HL-60 (cell line): ENCODE measurements around the gene STXBP1.

Source experiments
- GABPA ChIP-seq: IDR thresholded peaks from 2 replicates; pipeline ENCODE4 v1.6.1; 2012; ENCODE audit warnings: low read depth
- POLR2AphosphoS5 ChIP-seq: IDR thresholded peaks from 2 replicates; pipeline ENCODE4 v1.6.1; 2012; ENCODE audit warnings: low read depth
- TF ChIP-seq, protein P1 (sequence below): IDR thresholded peaks from one replicate; pipeline ENCODE4 v1.5.1; 2011; ENCODE audit warnings: low read length, control low read depth, inconsistent platforms; ENCODE audit not compliant: insufficient read depth
- TF ChIP-seq, protein P2 (sequence below): IDR thresholded peaks from 2 replicates; pipeline ENCODE4 v1.6.1; 2012; ENCODE audit warnings: low read depth; ENCODE audit not compliant: insufficient replicate concordance

DNA sequence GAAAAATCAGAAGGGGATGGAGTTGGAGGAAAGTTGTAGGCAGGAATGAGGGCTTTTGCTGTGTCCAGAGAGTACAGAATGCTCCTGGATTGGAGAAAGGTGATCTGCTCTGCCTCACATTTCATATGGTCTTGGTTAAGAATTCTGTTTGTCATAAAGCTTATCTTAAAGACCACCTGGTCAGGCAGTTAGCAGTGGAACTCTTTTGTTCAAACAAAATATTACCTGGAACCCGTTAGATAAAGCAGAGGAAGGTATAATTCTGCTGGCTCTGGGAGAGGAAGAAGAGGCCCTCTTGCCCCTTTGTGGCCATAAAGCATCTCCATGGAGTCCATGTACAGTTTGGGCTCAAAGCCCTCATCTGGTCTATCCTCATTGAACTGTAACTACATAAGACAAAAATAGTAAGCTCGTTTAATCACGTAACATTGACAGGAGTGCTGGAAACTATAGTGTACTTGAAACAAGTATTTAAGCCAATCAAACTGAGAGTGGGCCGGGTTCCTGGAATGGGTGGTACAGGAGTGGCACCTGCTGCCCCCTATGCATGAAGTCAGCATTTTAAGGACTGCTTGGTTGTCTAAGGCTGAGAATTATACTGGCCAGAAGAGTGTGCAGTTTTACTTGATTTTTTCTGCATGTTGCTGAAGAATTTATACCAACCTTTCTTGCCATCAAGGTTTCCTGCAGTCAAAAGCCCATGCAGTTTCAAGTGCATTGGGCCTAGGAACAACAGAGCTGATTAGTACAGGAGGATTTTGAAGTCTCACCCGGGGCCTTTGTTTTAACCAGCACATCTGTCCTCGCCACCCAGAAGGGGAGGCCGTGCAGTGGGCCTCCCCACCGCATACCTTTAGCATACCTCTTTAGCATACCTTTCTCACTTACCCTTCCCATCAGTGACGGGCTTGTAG is 39.9 kb downstream of the STXBP1 start:
- TF ChIP-seq, protein P1, sequence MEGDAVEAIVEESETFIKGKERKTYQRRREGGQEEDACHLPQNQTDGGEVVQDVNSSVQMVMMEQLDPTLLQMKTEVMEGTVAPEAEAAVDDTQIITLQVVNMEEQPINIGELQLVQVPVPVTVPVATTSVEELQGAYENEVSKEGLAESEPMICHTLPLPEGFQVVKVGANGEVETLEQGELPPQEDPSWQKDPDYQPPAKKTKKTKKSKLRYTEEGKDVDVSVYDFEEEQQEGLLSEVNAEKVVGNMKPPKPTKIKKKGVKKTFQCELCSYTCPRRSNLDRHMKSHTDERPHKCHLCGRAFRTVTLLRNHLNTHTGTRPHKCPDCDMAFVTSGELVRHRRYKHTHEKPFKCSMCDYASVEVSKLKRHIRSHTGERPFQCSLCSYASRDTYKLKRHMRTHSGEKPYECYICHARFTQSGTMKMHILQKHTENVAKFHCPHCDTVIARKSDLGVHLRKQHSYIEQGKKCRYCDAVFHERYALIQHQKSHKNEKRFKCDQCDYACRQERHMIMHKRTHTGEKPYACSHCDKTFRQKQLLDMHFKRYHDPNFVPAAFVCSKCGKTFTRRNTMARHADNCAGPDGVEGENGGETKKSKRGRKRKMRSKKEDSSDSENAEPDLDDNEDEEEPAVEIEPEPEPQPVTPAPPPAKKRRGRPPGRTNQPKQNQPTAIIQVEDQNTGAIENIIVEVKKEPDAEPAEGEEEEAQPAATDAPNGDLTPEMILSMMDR = no peak
- TF ChIP-seq POLR2AphosphoS5 = no peak
- TF ChIP-seq, protein P2, sequence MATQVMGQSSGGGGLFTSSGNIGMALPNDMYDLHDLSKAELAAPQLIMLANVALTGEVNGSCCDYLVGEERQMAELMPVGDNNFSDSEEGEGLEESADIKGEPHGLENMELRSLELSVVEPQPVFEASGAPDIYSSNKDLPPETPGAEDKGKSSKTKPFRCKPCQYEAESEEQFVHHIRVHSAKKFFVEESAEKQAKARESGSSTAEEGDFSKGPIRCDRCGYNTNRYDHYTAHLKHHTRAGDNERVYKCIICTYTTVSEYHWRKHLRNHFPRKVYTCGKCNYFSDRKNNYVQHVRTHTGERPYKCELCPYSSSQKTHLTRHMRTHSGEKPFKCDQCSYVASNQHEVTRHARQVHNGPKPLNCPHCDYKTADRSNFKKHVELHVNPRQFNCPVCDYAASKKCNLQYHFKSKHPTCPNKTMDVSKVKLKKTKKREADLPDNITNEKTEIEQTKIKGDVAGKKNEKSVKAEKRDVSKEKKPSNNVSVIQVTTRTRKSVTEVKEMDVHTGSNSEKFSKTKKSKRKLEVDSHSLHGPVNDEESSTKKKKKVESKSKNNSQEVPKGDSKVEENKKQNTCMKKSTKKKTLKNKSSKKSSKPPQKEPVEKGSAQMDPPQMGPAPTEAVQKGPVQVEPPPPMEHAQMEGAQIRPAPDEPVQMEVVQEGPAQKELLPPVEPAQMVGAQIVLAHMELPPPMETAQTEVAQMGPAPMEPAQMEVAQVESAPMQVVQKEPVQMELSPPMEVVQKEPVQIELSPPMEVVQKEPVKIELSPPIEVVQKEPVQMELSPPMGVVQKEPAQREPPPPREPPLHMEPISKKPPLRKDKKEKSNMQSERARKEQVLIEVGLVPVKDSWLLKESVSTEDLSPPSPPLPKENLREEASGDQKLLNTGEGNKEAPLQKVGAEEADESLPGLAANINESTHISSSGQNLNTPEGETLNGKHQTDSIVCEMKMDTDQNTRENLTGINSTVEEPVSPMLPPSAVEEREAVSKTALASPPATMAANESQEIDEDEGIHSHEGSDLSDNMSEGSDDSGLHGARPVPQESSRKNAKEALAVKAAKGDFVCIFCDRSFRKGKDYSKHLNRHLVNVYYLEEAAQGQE = no peak
- TF ChIP-seq GABPA = no peak
